Parathyroid adenoma (tissue), 2 donors: ENCODE results near the gene HDAC8.

Experiments
- H2AFZ ChIP-seq: fragments of 300-600 bp; sonication (generic); one replicate; pipeline ENCODE4 v1.7.0; 2017; ENCODE audit warnings: antibody characterized with exemption, mild to moderate bottlenecking
- H3K27ac ChIP-seq: fragments of 300-600 bp; sonication (generic); one replicate; pipeline ENCODE4 v1.7.0; 2017
- H3K27me3 ChIP-seq: fragments of 300-600 bp; sonication (generic); one replicate; pipeline ENCODE4 v1.7.0; 2017; ENCODE audit warnings: low read length; ENCODE audit not compliant: control insufficient read depth, insufficient read depth
- H3K36me3 ChIP-seq: fragments of 300-600 bp; sonication (generic); one replicate; pipeline ENCODE4 v1.7.0; 2017; ENCODE audit warnings: low read length; ENCODE audit not compliant: control insufficient read depth, insufficient read depth
- H3K4me1 ChIP-seq: fragments of 300-600 bp; sonication (generic); one replicate; pipeline ENCODE4 v1.7.0; 2017; ENCODE audit warnings: control low read depth
- H3K4me2 ChIP-seq: fragments of 300-600 bp; sonication (generic); one replicate; pipeline ENCODE4 v1.7.0; 2017; ENCODE audit warnings: low read length
- H3K4me3 ChIP-seq: fragments of 300-600 bp; sonication (generic); one replicate; pipeline ENCODE4 v1.7.0; 2017; ENCODE audit warnings: low read depth, low read length
- H3K79me2 ChIP-seq: fragments of 300-600 bp; sonication (generic); one replicate; pipeline ENCODE4 v1.7.0; 2017; ENCODE audit warnings: control low read depth
- H3K9ac ChIP-seq: fragments of 300-600 bp; sonication (generic); one replicate; pipeline ENCODE4 v1.7.0; 2017; ENCODE audit warnings: mild to moderate bottlenecking
- H3K9me3 ChIP-seq: fragments of 300-600 bp; sonication (generic); one replicate; pipeline ENCODE4 v1.7.0; 2017; ENCODE audit warnings: low read length; ENCODE audit not compliant: control insufficient read depth
- TF ChIP-seq, protein P1 (sequence below): fragments of 300-600 bp; sonication (generic); IDR thresholded peaks from one replicate; pipeline ENCODE4 v1.7.0; 2017; ENCODE audit warnings: antibody characterized with exemption, mild to moderate bottlenecking
- donor health status: primary hyperparathyroidism.

The HDAC8 gene

DNA sequence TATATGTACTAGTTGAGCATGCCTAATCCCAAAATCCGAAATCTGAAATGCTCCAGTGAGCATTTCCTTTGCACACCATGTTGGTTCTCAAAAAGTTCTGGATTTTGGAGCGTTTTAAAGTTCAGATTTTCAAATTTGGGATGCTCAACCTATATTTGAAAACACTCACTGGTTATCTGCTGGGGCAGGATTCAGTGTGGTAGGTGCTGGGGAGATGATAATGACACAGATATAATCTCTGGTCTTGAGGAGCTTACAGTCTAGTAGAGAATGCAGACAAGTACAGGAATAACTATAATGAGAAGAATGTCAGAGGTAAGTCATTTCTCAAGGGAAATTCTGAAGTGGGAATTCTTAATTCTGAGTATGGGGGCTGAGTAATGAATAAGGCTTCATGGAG, 207.5 kb downstream of the HDAC8 start:
- TF ChIP-seq, protein P1, sequence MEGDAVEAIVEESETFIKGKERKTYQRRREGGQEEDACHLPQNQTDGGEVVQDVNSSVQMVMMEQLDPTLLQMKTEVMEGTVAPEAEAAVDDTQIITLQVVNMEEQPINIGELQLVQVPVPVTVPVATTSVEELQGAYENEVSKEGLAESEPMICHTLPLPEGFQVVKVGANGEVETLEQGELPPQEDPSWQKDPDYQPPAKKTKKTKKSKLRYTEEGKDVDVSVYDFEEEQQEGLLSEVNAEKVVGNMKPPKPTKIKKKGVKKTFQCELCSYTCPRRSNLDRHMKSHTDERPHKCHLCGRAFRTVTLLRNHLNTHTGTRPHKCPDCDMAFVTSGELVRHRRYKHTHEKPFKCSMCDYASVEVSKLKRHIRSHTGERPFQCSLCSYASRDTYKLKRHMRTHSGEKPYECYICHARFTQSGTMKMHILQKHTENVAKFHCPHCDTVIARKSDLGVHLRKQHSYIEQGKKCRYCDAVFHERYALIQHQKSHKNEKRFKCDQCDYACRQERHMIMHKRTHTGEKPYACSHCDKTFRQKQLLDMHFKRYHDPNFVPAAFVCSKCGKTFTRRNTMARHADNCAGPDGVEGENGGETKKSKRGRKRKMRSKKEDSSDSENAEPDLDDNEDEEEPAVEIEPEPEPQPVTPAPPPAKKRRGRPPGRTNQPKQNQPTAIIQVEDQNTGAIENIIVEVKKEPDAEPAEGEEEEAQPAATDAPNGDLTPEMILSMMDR: no peak
- Histone ChIP-seq H3K9ac (no peak overlapping the region), H3K27me3 (no peaks in the 10 kb centered on the region), H3K4me3 (no peak overlapping the region), H3K36me3 (no peaks in the 10 kb centered on the region), H2AFZ (no peak overlapping the region), H3K79me2 (no peaks in the 10 kb centered on the region), H3K4me2 (no peak overlapping the region), H3K27ac (no peak overlapping the region), H3K9me3 (no peaks in the 10 kb centered on the region), H3K4me1 (peaks cover 12% of the 10 kb centered on the region)

DNA sequence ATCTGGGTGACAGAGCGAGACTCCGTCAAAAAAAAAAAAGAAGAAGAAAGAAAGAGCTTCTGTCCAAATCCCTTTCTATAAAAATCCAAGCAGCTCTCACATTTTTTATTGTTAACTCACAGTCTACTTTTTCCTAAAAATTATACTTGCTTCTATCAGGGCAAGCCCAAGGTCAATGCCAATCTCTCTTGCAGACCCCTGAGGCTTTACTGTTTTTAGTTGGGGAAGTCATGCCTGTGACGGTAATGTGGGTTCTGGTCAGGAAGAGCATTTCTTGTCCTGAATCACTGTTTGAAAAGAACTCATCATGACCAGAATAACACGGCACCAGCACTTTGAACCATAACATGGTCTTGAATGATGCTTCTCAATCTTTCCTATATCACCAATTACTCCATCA, 212.3 kb downstream of the HDAC8 start:
- Histone ChIP-seq H3K79me2 (no peaks in the 10 kb centered on the region), H3K36me3 (no peaks in the 10 kb centered on the region), H3K9ac (no peak overlapping the region), H3K27ac (no peak overlapping the region), H3K4me1 (no peaks in the 10 kb centered on the region), H3K4me3 (no peak overlapping the region), H3K4me2 (no peak overlapping the region), H3K9me3 (no peaks in the 10 kb centered on the region), H3K27me3 (no peaks in the 10 kb centered on the region), H2AFZ (no peak overlapping the region)
- TF ChIP-seq, protein P1: no peak

DNA sequence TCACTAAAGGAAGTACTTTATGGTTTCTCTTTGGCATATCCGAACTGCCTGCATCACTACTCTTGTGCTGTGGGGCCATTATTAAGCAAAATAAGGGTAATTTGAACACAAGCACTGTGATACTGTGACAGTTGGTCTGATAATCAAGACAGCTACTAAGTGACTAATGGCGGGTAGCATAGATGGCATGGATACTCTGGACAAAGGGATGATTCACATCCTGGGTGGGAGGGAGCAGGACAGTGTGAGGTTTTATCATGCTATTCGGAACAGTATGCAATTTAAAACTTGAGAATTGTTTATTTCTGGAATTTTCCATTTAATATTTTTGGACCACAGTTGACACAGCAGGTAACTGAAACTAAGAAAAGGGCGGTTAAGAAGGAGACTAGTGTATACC, 214.3 kb downstream of the HDAC8 start:
- H3K4me1 ChIP-seq: no peaks in the 10 kb centered on the region
- H3K27me3 ChIP-seq: no peaks in the 10 kb centered on the region
- H2AFZ ChIP-seq: no peak overlapping the region
- H3K4me3 ChIP-seq: no peak overlapping the region
- H3K79me2 ChIP-seq: no peaks in the 10 kb centered on the region
- H3K36me3 ChIP-seq: no peaks in the 10 kb centered on the region
- H3K9me3 ChIP-seq: no peaks in the 10 kb centered on the region
- H3K27ac ChIP-seq: no peak overlapping the region
- TF ChIP-seq, protein P1: no peak
- H3K4me2 ChIP-seq: no peak overlapping the region
- no peak overlapping the region for H3K9ac ChIP-seq

DNA sequence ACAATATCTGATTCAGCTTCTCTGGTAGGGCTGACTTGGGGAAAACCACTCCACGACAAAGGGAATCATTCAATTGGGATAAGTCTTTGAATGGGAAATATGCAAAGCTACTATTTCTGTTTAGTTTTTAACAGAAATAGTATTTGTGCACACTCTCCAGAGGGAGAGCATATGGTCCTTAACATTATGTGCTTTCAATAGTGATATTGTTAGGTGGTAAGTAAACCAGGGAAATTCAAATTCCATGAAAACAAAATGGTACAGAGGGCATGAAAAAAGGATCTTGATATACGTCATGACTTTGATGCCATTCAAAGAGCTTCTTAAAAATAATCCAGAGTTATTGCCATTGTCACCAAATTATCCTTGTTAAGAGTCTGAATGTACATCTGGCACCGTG, 219.9 kb downstream of the HDAC8 start:
- no peaks in the 10 kb centered on the region for H3K4me1 ChIP-seq
- H3K27ac ChIP-seq: no peak overlapping the region
- no peaks in the 10 kb centered on the region for H3K36me3 ChIP-seq
- H3K79me2 ChIP-seq: no peaks in the 10 kb centered on the region
- no peak overlapping the region for H3K4me2 ChIP-seq
- H3K4me3 ChIP-seq: no peak overlapping the region
- H2AFZ ChIP-seq: no peak overlapping the region
- TF ChIP-seq, protein P1: no peak
- H3K9me3 ChIP-seq: no peaks in the 10 kb centered on the region
- no peaks in the 10 kb centered on the region for H3K27me3 ChIP-seq
- no peak overlapping the region for H3K9ac ChIP-seq

DNA sequence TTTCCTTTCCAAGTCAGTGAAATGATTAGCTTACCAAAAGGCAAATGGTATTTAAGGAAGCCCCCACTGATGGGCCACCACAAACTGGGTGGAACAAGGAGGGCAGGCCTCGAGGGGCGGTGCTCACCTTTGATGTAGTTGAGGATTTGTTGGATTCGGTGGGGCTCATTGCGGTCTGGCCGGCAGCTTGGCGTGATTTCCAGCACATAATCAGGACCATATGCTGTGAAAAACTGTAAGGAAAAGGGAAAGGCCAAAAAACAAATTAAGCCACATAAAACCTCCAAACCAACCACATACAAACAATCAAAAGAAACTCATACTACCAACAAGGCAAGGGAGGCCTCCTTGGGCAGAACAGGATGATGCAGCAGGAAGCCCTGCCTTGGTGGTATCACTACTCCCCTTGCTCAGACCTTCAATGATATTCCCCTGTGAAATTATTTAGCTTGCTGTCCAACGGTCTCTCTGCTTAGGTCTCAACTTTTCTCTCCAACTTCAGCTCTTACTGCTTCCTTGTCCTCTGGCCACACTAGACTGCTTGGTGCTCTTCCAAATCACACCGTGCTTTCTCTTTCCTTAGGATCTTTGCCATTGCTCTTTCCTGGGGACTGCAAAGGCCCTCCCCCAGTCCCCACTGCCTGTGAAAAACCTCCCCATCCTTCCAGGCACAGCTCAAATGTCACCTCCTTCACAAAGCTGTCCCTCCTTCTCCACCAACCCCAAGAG, 220.9 kb downstream of the HDAC8 start:
- Histone ChIP-seq H3K9ac (no peak overlapping the region), H3K36me3 (no peaks in the 10 kb centered on the region), H3K27ac (no peak overlapping the region), H3K27me3 (no peaks in the 10 kb centered on the region), H3K4me3 (no peak overlapping the region), H3K9me3 (no peaks in the 10 kb centered on the region), H3K4me1 (no peaks in the 10 kb centered on the region), H3K79me2 (no peaks in the 10 kb centered on the region), H2AFZ (no peak overlapping the region), H3K4me2 (no peak overlapping the region)
- TF ChIP-seq, protein P1: no peak
